22Rv1 (cell line): ENCODE data around the gene CYP1A1.

Experiments used
- H3K27ac ChIP-seq: fragments of 450-650 bp; 2 replicates; pipeline ENCODE4 v1.5.1; 2017
- CTCF ChIP-seq: fragments of 450-650 bp; IDR thresholded peaks from 2 replicates; pipeline ENCODE4 v1.5.1; 2017; ENCODE audit warnings: mild to moderate bottlenecking
- ZFX ChIP-seq: fragments of 450-650 bp; IDR thresholded peaks from 2 replicates; pipeline ENCODE4 v1.6.1; 2017; ENCODE audit warnings: antibody characterized with exemption, borderline replicate concordance

CYP1A1 gene

GRCh38 chr15:74712311-74712710 lies 13.0 kb downstream of the CYP1A1 start:
- no peak overlapping the region for H3K27ac ChIP-seq
- TF ChIP-seq CTCF (no peak), ZFX (no peak)

- no peak overlapping the region for H3K27ac ChIP-seq
- TF ChIP-seq ZFX (no peak), CTCF (no peak)
Measured at GRCh38 chr15:74710319-74711094, 14.8 kb downstream of the CYP1A1 start.

GRCh38 chr15:74709892-74710291 lies 15.4 kb downstream of the CYP1A1 start:
- TF ChIP-seq ZFX (no peak), CTCF (no peak)
- no peak overlapping the region for H3K27ac ChIP-seq

GRCh38 chr15:74709011-74709410 lies 16.3 kb downstream of the CYP1A1 start:
- H3K27ac ChIP-seq: no peak overlapping the region
- TF ChIP-seq CTCF (no peak), ZFX (no peak)

GRCh38 chr15:74696808-74697207 lies 28.5 kb downstream of the CYP1A1 start:
- H3K27ac ChIP-seq: no peak overlapping the region
- no peak for TF ChIP-seq ZFX
- no peak for TF ChIP-seq CTCF

GRCh38 chr15:74696398-74696729 lies 29.0 kb downstream of the CYP1A1 start:
- peak overlapping the region; percentile 54 for H3K27ac ChIP-seq

More at GRCh38 chr15:74696398-74696729, 29.0 kb downstream of the CYP1A1 start:
- no peak for TF ChIP-seq CTCF
- TF ChIP-seq ZFX: no peak
